SKM-1 treated with dmso at 0.1 percent for 144 hours (cell line): ENCODE measurements around the gene KIF7.

Source experiments
- DNase-seq: peaks from one replicate; lab custom pipeline; 2025; ENCODE audit not compliant: unreplicated experiment; lab: John Stamatoyannopoulos, UW

The KIF7 gene

DNA sequence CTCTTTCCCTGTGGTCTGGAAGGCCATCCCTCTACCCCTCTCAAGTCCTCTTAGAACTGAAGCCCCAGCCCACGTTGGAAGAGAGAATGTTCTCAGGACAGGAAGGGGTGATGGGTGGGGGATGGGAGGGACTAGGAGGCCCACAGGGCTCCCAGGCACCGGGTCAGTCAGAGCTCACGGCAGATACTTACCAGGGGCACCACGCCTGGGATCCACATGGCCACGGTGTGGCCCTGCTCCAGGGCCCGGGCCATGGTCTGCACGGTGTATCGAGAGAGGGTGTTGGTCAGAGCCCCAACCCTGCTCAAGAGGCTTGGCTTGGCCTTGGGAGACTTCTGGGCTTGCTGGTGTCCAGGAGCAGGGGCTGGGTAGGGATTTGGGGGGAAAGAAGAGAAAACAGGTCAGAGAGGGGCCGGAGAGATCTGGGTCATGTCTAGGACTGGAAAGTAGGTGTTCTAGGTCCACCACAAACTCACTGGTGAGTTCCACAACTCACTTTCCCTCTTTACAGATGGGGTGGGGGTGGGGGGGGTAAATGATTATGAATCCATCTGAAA is 14.1 kb upstream of the KIF7 start:
- no peak for DNase-seq

DNA sequence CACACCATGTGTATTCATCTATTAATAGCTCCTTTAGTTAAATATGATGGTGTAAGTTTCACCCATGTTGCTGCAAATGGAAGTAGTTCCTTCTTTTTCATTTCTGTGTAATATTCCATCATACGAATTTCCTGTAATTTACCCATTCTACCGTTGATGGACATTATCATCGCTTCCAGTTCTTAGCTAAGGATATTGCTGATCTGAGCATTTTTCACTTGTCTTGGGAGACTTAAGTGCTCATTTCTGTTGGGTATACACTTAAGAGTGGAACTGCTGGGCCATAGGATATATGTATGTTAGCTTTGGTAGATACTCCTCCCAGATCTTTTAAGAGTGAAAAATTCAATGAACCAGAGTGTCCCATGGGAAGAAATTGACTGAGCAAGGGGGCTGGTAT is 12.9 kb upstream of the KIF7 start:
- no peak for DNase-seq

DNA sequence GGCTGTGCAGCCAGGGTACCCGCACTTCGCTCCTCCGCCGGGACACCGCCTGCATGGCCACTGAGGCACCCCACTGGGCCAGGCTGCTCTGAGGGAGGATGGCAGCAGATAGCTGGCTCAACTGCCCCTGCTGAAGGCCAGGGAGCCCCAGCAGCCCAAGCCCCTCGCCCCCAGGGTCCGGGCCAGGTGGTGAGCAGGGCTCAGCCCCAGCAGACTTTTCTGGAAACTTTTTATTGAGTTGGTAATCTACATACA is 12.4 kb upstream of the KIF7 start:
- no peak for DNase-seq

DNA sequence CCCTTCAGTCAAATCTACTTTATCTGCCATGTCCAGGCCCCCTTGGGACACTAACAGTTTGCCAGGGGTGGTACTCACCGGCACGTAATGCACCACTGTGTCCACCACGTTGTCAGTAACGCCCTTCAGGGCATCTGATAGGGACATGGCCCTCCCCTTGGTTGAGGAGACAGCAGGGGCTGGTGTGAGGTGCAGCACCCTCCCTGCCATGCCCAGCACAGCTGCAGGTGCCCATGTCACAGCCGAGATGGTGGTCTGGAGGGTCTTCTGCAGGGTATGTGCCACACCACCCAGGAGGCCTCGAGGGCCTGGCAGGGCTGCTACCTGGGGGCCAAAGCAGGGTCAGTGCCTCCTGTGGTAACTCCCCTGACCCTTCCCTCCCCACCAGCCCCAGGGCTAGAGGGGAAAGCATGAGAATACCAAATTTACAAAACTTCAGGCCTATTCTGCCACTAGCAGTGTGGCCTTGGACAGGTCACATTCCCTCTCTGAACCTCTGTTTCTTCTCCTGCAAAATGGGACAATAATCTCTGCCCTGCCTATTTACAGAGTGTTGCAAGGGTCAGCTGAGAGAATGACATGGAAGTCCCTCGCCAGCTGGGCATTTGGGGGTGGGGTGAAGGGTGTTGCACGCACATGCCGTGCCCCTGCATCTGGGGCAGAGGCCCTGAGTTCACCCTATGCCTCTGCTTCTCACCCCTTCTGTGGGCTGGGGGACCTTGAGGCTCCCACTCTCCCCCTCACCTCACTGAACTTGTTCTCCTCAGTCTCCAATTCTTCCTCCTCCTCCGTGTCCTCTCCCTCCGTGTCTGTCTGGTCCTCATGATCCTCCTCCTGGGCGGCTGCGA is 11.8 kb upstream of the KIF7 start:
- DNase-seq, result no peak

DNA sequence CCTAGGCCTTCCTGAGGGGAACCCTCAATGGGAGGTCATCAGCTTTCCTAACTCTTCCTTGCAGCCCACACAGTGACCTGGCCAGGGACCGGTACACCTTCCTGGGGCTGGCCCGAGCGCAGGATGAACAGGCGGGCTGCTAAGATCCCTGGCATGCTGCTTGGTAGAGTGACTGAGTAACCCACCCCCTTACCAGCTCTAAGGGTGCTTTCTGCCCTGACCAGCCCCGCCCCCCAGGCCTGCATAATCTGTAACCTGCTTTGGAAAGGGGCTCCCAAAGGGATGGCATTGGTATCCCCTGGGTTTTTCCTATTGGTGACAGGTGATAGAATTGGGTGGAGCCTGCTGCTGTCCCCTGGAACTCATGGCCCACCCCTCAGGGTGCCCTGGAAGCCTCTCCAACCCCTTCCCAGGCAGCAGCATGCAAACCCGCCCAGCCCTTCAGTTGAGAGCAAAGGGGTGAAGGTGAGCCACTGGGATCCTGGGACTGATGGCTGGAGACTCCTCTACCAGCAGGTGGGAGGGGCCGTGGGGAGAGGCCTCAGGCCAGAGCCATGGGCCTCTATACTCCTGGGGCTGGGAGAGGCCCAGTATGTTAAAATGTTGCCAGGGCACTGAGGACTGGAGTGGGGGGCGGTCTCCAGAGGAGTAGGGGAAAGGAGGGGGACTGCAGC is 11.1 kb upstream of the KIF7 start:
- no peak for DNase-seq

DNA sequence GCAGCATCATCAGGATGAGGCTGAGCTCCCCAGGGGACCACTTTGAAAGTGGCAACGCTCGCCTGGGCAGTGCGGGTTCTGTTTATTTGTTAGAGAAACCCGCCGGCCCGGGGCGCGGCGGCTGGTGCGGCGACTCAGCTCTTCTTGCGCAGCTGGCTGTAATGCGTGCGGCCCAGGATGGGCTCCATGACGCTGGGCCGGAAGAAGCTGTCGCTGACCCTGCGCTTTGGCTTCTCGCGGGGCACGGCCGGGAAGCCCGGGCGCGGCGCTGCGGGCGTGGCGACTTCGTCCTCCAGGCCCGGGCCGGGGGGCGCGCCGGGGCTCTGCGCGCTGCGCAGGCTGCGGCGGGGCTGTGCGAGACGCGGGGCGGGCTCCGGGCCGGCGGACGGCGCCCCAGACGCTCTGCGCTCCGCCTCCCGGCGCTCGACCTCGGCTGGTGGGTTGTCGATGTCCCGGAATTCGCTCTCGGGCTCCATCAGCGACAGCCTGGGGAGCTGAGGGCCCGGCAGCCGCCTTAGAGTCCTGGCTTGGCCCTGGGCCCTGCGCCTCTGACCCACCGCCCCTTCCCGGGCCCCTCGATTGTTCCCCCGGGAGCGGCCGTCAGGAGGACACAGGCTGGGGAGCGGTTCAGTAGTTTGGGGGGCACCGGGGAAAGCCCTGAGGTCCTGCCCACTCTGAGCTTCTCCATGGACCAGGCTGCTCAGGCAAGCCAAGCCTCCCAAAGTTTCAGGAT is 10.3 kb upstream of the KIF7 start:
- no peak for DNase-seq

DNA sequence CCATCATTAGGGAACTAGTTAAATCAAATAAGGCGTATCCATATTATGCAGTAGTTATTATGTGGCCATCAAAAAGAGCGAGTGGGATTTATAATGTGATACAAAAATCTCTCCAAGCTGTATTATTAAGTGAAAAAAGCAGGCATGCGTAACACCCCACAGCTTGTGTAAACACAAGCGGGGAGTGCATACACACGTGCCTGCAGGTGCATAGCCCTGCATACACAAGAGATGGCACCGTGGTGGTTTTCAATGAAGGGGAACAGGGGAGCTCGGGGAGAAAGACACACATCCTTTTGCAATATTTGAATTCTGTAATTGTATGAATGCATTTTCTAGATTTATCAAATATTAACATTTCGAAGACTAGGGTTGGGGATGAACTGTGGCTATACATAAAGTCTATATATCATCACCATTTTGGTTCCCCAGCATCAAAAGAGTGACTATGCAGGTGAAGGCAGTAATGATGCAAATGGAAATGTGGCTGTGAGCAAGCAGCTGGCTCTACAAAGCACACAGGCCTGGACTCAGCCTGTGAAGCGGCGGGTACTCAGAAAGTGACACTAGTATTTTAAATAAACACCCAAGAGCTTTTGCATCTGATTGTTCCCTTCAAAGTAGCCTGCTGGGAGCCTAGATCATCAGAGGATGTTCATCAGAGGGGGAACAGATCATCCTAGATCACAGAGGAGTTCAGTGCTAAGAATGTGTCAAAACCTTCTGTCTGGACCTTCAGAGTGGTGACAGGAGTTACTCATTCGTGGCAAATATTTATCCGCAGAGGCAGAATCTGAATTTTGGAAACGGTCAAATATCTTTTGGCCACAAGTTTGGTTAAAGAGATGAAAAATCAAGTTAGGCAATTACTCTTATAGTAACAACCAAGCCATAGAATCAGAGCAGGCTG is 9.4 kb upstream of the KIF7 start:
- DNase-seq, result no peak

DNA sequence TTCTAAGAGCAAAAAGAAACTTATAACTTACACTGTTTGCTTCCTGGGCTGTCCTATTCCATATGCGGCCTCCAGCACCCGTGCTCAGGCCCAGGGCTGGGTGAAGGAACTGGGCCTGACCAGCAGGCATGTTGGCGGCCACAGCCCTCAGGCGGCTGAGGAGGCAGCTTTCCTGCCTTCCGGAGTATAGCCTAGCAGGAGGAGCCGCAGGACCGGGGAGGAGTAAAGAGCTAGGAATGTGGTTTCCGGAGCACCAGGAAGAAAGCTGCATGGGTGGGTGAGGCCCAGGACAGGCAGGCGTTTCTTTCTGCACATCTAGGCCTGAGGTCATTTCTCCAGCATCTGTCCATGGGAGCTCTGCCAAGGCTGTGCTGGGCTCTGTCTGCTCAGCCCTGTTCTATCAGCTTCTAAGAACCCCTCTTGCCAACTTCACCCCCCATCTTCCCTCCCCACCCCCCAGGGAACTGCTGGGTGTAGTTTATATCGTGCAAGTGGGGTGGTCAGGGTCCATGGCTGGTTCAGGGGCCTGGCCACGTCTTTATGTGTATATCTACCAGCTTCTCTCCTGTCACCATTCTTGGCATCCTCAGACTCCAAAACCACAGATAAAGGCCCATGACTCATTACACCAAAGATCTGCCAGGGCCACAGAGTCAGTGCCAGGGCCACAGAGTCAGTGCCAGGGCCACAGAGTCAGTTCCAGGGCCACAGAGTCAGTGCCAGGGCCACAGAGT is 7.8 kb upstream of the KIF7 start:
- no peak for DNase-seq

DNA sequence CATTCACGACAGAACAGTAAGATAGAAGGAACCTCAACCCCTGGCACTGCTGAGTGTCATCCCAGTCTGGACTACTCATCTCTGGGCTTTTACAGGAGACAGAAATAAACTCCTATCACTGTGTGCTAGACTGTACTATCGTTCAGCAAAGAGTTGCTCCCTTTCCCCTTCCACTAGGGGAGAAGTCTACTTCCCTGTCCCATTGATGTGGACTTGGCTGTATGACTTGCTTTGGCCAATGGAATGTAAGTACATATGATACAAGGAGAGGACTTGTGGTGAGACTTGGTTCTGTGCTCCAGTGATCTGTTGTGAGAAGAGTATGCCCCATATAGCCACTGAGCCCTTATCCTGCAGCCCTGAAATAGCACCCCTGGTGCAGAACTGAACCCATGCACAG is 5.3 kb upstream of the KIF7 start:
- DNase-seq, result no peak

DNA sequence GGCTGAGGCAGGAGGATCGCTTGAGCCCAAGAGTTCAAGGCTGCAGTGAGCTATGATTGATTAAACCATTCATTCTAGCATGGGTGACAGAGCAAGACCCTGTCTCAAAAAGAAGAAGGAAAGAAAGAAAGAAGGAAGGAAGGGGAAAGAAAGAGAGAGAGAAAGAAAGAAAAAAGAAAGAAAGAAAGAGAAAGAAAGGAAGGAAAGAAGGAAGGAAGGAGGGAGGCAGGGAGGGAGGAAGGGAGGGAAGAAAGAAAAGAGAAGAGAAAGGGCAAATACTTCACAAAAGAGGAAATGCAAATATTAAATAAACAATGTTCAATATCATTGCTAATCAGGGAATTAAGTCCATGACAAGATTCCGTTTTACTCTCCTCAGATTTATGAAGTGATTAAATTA is 4.0 kb upstream of the KIF7 start:
- DNase-seq, result no peak

DNA sequence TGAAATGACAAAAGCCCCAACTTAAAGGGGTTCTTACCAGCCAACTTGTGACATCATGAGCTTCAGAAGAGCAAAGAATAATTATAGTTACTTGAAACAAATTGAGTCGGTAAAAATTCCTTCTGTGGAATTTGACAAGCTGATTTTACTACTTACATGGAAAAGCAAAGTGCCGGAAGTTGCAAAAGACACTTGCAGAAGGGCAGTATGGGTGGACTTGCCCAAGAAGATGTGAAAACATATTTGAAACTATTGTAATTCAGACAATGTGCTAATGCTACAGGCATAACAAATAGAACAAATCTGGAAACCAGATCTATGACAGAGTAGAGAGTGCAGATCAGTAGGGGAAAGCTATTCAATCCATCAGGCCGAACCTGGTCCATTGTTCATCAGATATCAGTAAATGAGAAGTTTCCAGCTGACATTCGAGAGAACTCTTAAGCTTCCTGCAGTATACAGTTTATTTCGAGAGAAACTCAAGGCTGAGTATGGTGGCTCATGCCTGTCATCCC is 2.5 kb upstream of the KIF7 start:
- no peak for DNase-seq

DNA sequence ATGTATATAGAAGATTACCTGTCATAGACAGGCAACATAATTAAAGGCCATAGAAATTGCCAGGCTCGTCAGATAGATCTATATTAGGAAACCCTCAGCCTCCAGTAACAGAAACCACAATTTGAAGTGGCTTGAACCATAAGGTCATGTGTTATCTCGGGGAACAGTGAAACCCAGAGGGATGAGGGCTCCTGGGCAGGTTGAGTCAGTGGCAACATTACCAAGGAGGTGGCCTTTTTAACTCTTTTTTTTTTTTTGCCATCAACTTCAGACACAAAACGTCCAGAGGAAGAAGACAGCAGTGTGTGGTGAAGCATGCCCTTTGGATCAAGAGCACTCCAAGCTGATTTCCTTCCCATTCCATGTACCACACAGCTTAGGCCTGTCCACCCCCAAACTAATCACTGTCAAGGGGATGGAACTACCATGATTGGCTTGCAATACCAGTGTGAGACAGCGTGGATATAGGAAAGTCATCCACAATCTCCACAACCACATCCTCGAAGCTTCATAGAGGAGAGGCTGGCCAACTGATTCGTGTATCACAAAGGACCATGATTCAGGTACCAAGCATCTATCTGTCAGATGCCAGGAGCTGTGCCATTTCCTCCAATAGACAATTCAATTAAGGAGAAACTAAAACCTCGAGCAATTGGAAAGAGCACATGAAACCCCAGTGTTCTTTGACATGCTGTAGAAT is 999 bp upstream of the KIF7 start:
- DNase-seq, result no peak

DNA sequence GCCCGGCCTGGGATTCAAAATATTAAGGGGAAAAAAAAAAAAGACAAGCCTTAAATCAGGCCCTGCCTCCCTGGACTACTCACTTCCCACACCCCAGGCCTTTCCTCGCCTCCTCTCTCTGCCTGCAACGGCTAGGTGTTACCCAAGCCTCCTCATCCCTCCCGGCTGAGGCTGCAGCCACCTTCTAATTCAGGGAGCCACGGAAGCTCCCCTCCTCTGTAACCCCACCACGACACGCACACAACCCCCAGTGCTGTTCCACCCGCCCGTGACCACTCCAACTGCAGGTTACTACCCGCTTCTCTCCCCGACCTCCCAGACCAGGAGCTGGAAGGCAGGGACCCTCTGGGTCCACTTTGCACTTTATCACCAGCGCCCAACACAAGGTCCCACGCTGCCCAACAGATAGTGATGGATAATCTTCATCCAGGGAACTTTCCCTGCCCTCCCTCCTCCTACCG is 936 bp downstream of the KIF7 start:
- no peak for DNase-seq

DNA sequence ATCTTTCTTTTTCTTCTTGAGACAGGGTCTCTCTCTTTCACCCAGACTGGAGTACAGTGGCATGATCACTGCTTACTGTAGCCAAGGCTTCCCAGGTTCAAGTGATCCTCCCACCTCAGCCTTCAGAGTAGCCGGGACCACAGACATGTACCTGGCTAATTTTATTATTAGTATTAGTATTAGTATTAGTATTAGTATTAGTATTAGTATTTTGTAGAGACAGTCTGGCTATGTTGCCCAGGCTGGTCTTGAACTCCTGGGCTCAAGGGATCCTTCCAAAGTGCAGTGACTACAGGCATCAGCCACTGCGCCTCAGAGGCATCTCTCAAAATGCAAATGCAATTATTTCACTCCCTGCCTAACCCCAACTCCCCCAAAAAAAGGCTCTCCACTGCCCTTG is 1.7 kb downstream of the KIF7 start:
- no peak for DNase-seq

DNA sequence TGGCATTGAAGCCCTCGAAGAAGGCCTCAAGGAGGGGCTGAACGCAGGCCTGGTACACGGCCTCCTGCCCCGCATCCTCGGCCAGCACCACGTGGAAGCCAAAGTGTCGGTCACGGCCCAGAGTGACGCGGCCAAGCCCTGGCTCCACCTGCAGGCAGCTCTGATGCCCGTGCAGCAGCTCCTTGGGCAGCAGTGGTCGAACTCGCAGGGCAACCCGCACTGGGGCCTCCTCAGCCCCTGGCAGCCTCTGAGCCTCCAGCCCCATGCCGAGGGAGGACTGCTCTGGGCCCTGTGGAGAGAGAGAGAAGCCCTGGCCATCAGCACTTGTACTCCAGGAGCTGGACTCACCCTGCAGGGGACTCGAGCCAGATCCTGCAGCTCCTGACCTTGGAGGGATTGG is 2.6 kb downstream of the KIF7 start:
- DNase-seq, result no peak

DNA sequence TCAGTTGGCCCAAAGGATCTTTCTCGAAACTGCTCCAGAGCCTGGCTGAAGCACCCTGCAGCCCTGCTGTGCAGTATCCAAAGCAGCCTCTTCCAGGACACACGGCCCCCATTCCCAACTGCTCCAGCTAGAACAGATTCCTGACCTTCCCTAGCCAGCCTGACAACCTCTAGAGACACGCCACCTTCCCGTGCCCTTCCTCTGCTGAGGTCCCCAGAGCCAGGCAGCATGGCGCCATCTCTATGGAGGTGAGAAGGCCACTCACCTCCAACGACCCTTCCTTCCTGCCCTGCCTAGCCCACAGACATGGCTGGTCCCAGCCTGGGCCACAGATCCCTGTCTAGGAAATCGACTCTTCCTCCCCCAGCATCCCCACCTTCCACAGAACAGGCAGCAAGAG is 3.1 kb downstream of the KIF7 start:
- DNase-seq, result no peak

DNA sequence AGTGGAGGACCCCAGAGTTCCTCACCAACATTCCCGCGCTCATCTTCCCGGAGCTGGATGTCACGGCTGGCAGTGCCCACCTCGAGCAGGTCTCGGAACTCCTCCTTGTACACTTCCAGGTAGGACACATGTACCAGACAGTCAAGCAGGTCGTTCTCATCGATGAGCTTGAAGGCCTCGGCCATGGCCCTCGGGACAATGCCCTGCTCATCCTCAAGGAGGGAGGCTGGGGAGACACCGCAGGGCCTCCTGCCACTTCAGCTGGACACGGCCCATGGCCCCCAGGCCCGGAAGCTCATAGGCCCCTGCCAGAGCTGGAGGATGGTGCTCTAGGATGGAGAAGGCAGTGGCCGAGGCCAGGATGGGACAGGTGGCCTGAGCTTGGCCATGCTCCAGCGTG is 5.6 kb downstream of the KIF7 start:
- no peak for DNase-seq

DNA sequence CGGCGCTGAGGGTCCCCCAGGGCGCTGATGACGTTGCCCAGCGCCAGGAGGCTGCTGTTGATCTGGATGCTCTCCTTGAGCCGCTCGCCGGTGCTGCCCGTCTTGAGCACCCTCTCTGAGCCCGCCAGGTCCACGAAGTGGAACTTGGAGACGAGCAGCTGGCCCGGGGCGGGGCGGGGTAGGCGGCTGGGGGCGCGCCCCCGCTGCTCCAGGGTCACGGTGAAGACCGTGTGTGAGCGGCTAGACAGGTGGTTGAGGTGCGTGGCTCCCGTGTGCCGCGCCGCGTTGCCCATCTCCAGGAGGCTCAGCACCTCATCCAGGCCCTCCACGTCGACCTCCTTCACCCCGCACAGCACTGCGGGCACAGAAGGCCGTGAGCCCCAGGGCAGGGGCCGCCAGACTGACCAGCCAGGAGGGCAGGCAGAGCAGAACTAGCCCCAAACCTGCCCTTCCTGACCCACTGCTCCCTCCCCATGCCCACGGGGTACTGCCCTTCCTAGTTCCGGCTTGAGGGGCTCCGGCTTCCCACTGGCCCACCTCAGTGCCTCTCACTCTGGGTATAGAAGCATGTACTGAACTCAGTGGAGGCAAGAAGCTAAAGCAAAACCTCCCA is 6.1 kb downstream of the KIF7 start:
- DNase-seq, result no peak
